GM12878 (cell line): ENCODE measurements around the gene PI4KB. TPM values are rescaled to one million over a fixed set of nuclear protein-coding genes. Genes with fewer than 3 reads are reported as not detected.

Source experiments
- ATAC-seq: fragments of 200-7000 bp; cut with Tn5 transposase; 3 replicates; pipeline ENCODE4 v1.9.1; 2020; ENCODE audit warnings: mild to moderate bottlenecking, moderate library complexity
- BruUV-seq: library from RNA; stranded (reverse); fragments of 400-500 nt; replicated peaks from 2 replicates; lab custom pipeline; 2021; lab: Mats Ljungman, UMichigan
- CTCF ChIA-PET: fragments of 300-600 bp; sonication (Branson Sonifier 250); formaldehyde crosslinking; extraction: SDS; loops from one replicate; lab custom pipeline; 2021; ENCODE audit warnings: inconsistent platforms; lab: Yijun Ruan, JAX
- POLR2A ChIA-PET: fragments of 350-600 bp; formaldehyde crosslinking; extraction: SDS; loops from one replicate; lab custom pipeline; 2021; ENCODE audit warnings: inconsistent platforms; lab: Charles Lee
- RAD21 ChIA-PET: fragments of 300-600 bp; sonication (Branson Sonifier 250); formaldehyde crosslinking; loops from one replicate; lab custom pipeline; 2023; ENCODE audit warnings: antibody characterized with exemption; ENCODE audit not compliant: unreplicated experiment; lab: Charles Lee
- SMC1A ChIA-PET: fragments of 300-600 bp; sonication (Branson Sonifier 250); formaldehyde crosslinking; loops from one replicate; lab custom pipeline; 2023; ENCODE audit not compliant: unreplicated experiment, uncharacterized antibody; lab: Charles Lee
- DNase-seq: peaks from one replicate; pipeline ENCODE4 v3.0.0-alpha.2; 2011; ENCODE audit warnings: low read depth, low spot score
- FAIRE-seq: peaks from 3 replicates; lab custom pipeline; 2011; peaks lifted over from hg19 to GRCh38; lab: Jason Lieb, UNC
- H2AFZ ChIP-seq: 2 replicates; pipeline ENCODE4 v1.6.0; 2011; ENCODE audit warnings: low read depth, low read length, control low read depth; ENCODE audit not compliant: control insufficient read depth
- H3K27ac ChIP-seq: 2 replicates; pipeline ENCODE4 v1.5.1; 2011; ENCODE audit warnings: control low read depth; ENCODE audit not compliant: control insufficient read depth, insufficient read depth
- H3K27me3 ChIP-seq, 2 experiments: replicated peaks in 1 of 2; 2 replicates each; pipeline versions ENCODE4 v1.6.0 to v1.6.1; 2011; ENCODE audit warnings: low read length in 1 of 2; ENCODE audit not compliant: control insufficient read depth in 2 of 2, insufficient read depth in 2 of 2
- H3K36me3 ChIP-seq, 2 experiments: 2 replicates each; pipeline ENCODE4 v1.5.1; 2011; ENCODE audit warnings: low read length in 1 of 2; ENCODE audit not compliant: control insufficient read depth in 2 of 2, insufficient read depth in 2 of 2
- H3K4me1 ChIP-seq: 2 replicates; pipeline ENCODE4 v1.6.1; 2011; ENCODE audit warnings: mild to moderate bottlenecking, low read length, moderate library complexity, mixed read lengths; ENCODE audit not compliant: control insufficient read depth, insufficient read depth
- H3K4me2 ChIP-seq: 2 replicates; pipeline ENCODE4 v1.6.0; 2011; ENCODE audit warnings: control low read depth; ENCODE audit not compliant: control insufficient read depth, insufficient read depth
- H3K4me3 ChIP-seq: fragments of 200-600 bp; sonication (generic); 2 replicates; pipeline ENCODE4 v1.5.1; 2016
- H3K79me2 ChIP-seq: 2 replicates; pipeline ENCODE4 v1.6.0; 2011; ENCODE audit warnings: low read length; ENCODE audit not compliant: control insufficient read depth, insufficient read depth
- H3K9ac ChIP-seq: 2 replicates; pipeline ENCODE4 v1.8.0; 2011; ENCODE audit warnings: low read length, control low read depth, mixed read lengths; ENCODE audit not compliant: control insufficient read depth, insufficient read depth
- H3K9me3 ChIP-seq: replicated peaks from 3 replicates; pipeline ENCODE4 v1.5.1; 2011; ENCODE audit warnings: mild to moderate bottlenecking, low read length; ENCODE audit not compliant: control insufficient read depth, insufficient read depth
- H4K20me1 ChIP-seq: 2 replicates; pipeline ENCODE4 v1.6.0; 2011; ENCODE audit not compliant: control insufficient read depth, insufficient read depth
- EED ChIP-seq: sonication (generic); IDR thresholded peaks from 2 replicates; pipeline ENCODE4 v1.6.1; 2016; ENCODE audit warnings: antibody characterized with exemption, low read depth
- KLF5 ChIP-seq: fragments of 450-650 bp; IDR thresholded peaks from 2 replicates; pipeline ENCODE4 v1.6.1; 2014; ENCODE audit warnings: mild to moderate bottlenecking; ENCODE audit not compliant: partially characterized antibody
- MYC ChIP-seq: IDR thresholded peaks from 2 replicates; pipeline ENCODE4 v1.6.1; 2011; ENCODE audit warnings: mild to moderate bottlenecking, low read length, moderate library complexity, inconsistent platforms; ENCODE audit not compliant: insufficient read depth, insufficient replicate concordance, insufficient read length, severe bottlenecking
- PAX8 ChIP-seq: fragments of 450-650 bp; IDR thresholded peaks from 2 replicates; pipeline ENCODE4 v1.6.1; 2017; ENCODE audit warnings: mild to moderate bottlenecking, moderate library complexity
- RAD21 ChIP-seq: IDR thresholded peaks from 2 replicates; pipeline ENCODE4 v1.6.1; 2011; ENCODE audit warnings: mild to moderate bottlenecking, low read depth, low read length, moderate library complexity; ENCODE audit not compliant: insufficient read depth
- RCOR1 ChIP-seq: conservative IDR thresholded peaks from 2 replicates; pipeline ENCODE4 v1.6.1; 2012; ENCODE audit warnings: low read depth, low read length, improper control_type of control experiment
- SMAD5 ChIP-seq: IDR thresholded peaks from 2 replicates; pipeline ENCODE4 v1.6.1; 2016; ENCODE audit warnings: antibody characterized with exemption, low read depth
- SUZ12 ChIP-seq: fragments of 200-600 bp; sonication (generic); IDR thresholded peaks from one replicate; pipeline ENCODE4 v1.6.1; 2018; ENCODE audit warnings: antibody characterized with exemption, mild to moderate bottlenecking; ENCODE audit not compliant: unreplicated experiment
- ZNF274 ChIP-seq: IDR thresholded peaks from one replicate; pipeline ENCODE4 v1.8.0; 2011; ENCODE audit not compliant: insufficient read length, insufficient read depth
- WGBS: methylation state at CpG from one replicate; pipeline ENCODE4 v1.1.6; 2016; ENCODE audit warnings: low lambda C conversion rate; ENCODE audit not compliant: insufficient replicate concordance, insufficient coverage; ENCODE audit errors: missing lambda C conversion rate; 5-methylcytosine and 5-hydroxymethylcytosine counted together
- in situ Hi-C: fragments of 300-500 bp; cut with MboI; formaldehyde crosslinking; loops from 9 replicates; pipeline ENCODE4 v1.14.3; 2018; ENCODE audit warnings: mixed read lengths
- intact Hi-C: fragments of 100-400 bp; cut with micrococcal nuclease; formaldehyde crosslinking; loops from one replicate; pipeline ENCODE4 v1.14.2; 2022; ENCODE audit not compliant: unreplicated experiment
- polyA plus RNA-seq, 11 experiments: library from polyadenylated mRNA; depleted of rRNA in 4 of 11; unstranded in 6 of 11; stranded (reverse) in 5 of 11; fragments of >200 nt; fragmentation: Nextera tagmentation in 4 of 11; fragmentation: Illumina TruSeq in 1 of 11; extraction: Ambion mirVana in 4 of 11; extraction: Trizol in 1 of 11; gene quantifications; 1 replicate in 1 of 11; 2 replicates in 10 of 11; pipeline versions ENCODE4 v1.2.1 to v1.2.3, GENCODE V29; 2011 to 2016; ENCODE audit warnings: inconsistent platforms in 2 of 11, missing spikeins in 2 of 11, low read depth in 1 of 11
- total RNA-seq, 4 experiments: library from RNA; depleted of rRNA in 3 of 4; stranded (reverse); fragments of >200 nt in 3 of 4; fragmentation: Illumina TruSeq in 1 of 4; extraction: Trizol in 1 of 4; gene quantifications; 2 replicates each; pipeline versions ENCODE4 v1.2.1 to v1.2.3, GENCODE V29; 2013 to 2021
- TF ChIP-seq, protein P1 (sequence below): fragments of 450-650 bp; IDR thresholded peaks from 2 replicates; pipeline ENCODE4 v1.6.1; 2017; ENCODE audit warnings: mild to moderate bottlenecking, moderate library complexity
- TF ChIP-seq, protein P2 (sequence below), 3 experiments: IDR thresholded peaks in 2 of 3; conservative IDR thresholded peaks in 1 of 3; 2 replicates each; pipeline ENCODE4 v1.5.1; 2011; ENCODE audit warnings: low read depth in 3 of 3, low read length in 3 of 3, mild to moderate bottlenecking in 3 of 3, control low read depth in 2 of 3, moderate library complexity in 2 of 3, inconsistent platforms in 1 of 3, mixed read lengths in 1 of 3; ENCODE audit not compliant: control insufficient read depth in 2 of 3, insufficient read depth in 1 of 3; ENCODE audit errors: extremely low read depth in 1 of 3
- TF ChIP-seq, protein P3 (sequence below): IDR thresholded peaks from 2 replicates; pipeline ENCODE4 v1.6.1; 2011; ENCODE audit warnings: borderline replicate concordance, low read depth, mild to moderate bottlenecking, moderate library complexity, low read length; ENCODE audit not compliant: insufficient read depth, poor library complexity, severe bottlenecking

The PI4KB gene
- total and polyA plus RNA-seq, 10 of the 15 experiments (the other 5 are each of a cell fraction or from before 2014, with no cell fraction given) = 3.3 to 88.3 (median 51.7) TPM

DNA sequence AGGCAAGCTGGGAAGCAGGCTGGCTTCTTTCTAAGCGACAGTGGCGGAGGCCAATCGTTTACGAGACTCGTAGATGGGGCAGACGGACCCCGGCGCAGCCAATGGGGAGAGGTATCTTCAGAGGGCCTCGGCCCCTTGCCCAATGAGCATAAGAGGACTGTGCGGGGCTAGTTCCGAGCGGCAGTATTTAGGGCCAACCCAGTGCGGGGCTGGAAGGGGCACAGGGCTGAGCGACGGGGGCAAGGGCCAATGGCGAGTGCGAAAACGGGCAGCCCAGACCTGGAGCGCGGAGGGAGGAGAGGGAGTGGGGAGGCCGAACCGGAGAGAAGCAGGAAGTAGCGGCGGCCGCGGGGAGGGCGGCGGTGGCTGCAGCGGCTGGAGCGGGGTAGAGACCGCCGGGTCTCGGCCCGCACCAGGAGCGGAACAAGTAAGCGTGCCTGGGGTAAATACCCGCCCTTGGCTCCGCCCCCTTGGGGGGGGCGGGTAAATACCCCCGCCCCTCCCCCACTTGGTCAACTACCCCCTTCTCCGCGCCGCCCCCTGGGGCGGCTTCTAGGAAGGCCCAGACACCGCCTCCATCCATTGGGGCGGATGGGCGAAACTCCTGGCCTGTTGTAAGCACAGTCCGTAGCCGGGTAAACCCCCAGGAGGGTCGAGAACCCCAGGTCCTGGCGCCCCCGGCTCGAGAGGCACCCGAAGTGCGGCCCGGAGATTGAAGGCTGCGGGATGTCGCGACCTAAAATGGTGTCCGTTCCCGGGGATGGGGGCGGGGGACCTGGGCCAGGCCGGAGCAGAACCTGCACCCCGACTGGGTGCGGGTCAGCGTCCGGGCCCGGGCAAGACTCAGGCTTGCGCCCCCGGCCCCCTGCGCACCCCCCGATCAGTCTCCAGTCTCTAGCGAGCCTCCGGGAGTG is 45.0 kb downstream of the PI4KB start, which contains the start of gene ZNF687:
TSS of gene ZNF687 (plus strand) at position 331 of the 914 bp plus-strand sequence. CDS start 3,993 bp downstream, outside the sequence.
- in situ Hi-C loops = no loop called here
- no peaks in the 10 kb centered on the region for H3K27me3 ChIP-seq
- POLR2A ChIA-PET = interaction anchor here (0.5 to 3.6 kb wide), 18 partner anchors 11 to 357 kb away, joined by 3 to 32 read pairs (median 4); partner anchors contain the start of genes LYSMD1, PI4KB, PSMB4 and PSMD4
- RAD21 ChIA-PET = interaction anchor here (0.6 to 2.2 kb wide), 9 partner anchors 27 to 120 kb away, joined by 3 to 14 read pairs (median 9); partner anchors contain the start of genes PI4KB, PSMB4, PSMD4 and RFX5
- H3K9ac ChIP-seq = peak within 1 kb of the TSS; percentile 98
- H3K9me3 ChIP-seq = no peaks in the 10 kb centered on the region
- peak; percentile 97 for FAIRE-seq
- H3K4me2 ChIP-seq = peak within 1 kb of the TSS; percentile 94
- peak within 1 kb of the TSS; percentile 100 for H3K27ac ChIP-seq
- H2AFZ ChIP-seq = peak within 1 kb of the TSS; percentile 91
- DNase-seq = peak; percentile 99
- no TSS peak for BruUV-seq
- SMC1A ChIA-PET = interaction anchor here (1.0 to 1.9 kb wide), 10 partner anchors 10 to 116 kb away, joined by 3 to 7 read pairs (median 4); partner anchors contain the start of genes PI4KB and VPS72
- peak within 1 kb of the TSS; percentile 99 for H3K4me3 ChIP-seq
- H3K79me2 ChIP-seq = peaks cover 32% of the 10 kb centered on the region
- H4K20me1 ChIP-seq = no peaks in the 10 kb centered on the region
- ATAC-seq = peak; percentile 94
- H3K36me3 ChIP-seq = peaks cover 11% of the 10 kb centered on the region in 2 experiments; a peak in 3 of 4 replicates
- under 1% methylated on average over 67 of the region's 74 CpGs for WGBS
- peaks cover 21% of the 10 kb centered on the region for H3K4me1 ChIP-seq
- CTCF ChIA-PET = interaction anchor here (0.8 to 3.0 kb wide), 18 partner anchors 14 to 180 kb away, joined by 3 to 18 read pairs (median 6); partner anchors contain the start of genes PI4KB, PSMD4 and VPS72
- intact Hi-C loops = loop anchor here (1.0 to 2.0 kb wide), 7 partner anchors 28 to 117 kb away; partner anchors contain the start of genes PI4KB, PIP5K1A, PSMB4 and PSMD4
- TF ChIP-seq PAX8 (no peak), MYC (no peak), RCOR1 (0 out of 2 replicates have a peak, but pooled peaks have one; percentile 49), SUZ12 (no peak), KLF5 (peak; percentile 98), SMAD5 (0 out of 2 replicates have a peak, but pooled peaks have one; percentile 2), RAD21 (no peak), EED (0 out of 2 replicates have a peak, but pooled peaks have one; percentile 5), ZNF274 (no peak)
- TF ChIP-seq, protein P1, sequence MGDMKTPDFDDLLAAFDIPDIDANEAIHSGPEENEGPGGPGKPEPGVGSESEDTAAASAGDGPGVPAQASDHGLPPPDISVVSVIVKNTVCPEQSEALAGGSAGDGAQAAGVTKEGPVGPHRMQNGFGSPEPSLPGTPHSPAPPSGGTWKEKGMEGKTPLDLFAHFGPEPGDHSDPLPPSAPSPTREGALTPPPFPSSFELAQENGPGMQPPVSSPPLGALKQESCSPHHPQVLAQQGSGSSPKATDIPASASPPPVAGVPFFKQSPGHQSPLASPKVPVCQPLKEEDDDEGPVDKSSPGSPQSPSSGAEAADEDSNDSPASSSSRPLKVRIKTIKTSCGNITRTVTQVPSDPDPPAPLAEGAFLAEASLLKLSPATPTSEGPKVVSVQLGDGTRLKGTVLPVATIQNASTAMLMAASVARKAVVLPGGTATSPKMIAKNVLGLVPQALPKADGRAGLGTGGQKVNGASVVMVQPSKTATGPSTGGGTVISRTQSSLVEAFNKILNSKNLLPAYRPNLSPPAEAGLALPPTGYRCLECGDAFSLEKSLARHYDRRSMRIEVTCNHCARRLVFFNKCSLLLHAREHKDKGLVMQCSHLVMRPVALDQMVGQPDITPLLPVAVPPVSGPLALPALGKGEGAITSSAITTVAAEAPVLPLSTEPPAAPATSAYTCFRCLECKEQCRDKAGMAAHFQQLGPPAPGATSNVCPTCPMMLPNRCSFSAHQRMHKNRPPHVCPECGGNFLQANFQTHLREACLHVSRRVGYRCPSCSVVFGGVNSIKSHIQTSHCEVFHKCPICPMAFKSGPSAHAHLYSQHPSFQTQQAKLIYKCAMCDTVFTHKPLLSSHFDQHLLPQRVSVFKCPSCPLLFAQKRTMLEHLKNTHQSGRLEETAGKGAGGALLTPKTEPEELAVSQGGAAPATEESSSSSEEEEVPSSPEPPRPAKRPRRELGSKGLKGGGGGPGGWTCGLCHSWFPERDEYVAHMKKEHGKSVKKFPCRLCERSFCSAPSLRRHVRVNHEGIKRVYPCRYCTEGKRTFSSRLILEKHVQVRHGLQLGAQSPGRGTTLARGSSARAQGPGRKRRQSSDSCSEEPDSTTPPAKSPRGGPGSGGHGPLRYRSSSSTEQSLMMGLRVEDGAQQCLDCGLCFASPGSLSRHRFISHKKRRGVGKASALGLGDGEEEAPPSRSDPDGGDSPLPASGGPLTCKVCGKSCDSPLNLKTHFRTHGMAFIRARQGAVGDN = no peak
- TF ChIP-seq, protein P2, sequence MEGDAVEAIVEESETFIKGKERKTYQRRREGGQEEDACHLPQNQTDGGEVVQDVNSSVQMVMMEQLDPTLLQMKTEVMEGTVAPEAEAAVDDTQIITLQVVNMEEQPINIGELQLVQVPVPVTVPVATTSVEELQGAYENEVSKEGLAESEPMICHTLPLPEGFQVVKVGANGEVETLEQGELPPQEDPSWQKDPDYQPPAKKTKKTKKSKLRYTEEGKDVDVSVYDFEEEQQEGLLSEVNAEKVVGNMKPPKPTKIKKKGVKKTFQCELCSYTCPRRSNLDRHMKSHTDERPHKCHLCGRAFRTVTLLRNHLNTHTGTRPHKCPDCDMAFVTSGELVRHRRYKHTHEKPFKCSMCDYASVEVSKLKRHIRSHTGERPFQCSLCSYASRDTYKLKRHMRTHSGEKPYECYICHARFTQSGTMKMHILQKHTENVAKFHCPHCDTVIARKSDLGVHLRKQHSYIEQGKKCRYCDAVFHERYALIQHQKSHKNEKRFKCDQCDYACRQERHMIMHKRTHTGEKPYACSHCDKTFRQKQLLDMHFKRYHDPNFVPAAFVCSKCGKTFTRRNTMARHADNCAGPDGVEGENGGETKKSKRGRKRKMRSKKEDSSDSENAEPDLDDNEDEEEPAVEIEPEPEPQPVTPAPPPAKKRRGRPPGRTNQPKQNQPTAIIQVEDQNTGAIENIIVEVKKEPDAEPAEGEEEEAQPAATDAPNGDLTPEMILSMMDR (IDR thresholded peaks at IDR 0.05 in 2 of 3, conservative IDR thresholded peaks at IDR 0.05 in 1 of 3; ENCODE audit: control insufficient read depth in 2 of 3, extremely low read depth in 1 of 3, insufficient read depth in 1 of 3, low read depth in 3 of 3, low read length in 3 of 3) = no peak
- TF ChIP-seq, protein P3, sequence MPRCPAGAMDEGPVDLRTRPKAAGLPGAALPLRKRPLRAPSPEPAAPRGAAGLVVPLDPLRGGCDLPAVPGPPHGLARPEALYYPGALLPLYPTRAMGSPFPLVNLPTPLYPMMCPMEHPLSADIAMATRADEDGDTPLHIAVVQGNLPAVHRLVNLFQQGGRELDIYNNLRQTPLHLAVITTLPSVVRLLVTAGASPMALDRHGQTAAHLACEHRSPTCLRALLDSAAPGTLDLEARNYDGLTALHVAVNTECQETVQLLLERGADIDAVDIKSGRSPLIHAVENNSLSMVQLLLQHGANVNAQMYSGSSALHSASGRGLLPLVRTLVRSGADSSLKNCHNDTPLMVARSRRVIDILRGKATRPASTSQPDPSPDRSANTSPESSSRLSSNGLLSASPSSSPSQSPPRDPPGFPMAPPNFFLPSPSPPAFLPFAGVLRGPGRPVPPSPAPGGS = no peak
